Stimulated activated CD4-positive, alpha-beta T cell treated with anti-CD3 and anti-CD28 coated beads, Interleukin-15, amount 100 ng/mL, for 1 hour (primary cell): ENCODE measurements around the gene CDK2AP2.
A peak's percentile ranks its signal among the peaks of the same experiment; 100 is the strongest.
"Not testable (repeated sequence)": the region's sequence is repeated elsewhere in the genome, so short reads cannot be mapped to it uniquely, and the experiment has no call there.

Source experiments
- DNase-seq, 2 donors: peaks; one replicate each; pipeline ENCODE4 v3.0.0-alpha.2; 2020; ENCODE audit warnings: low read depth in 1 of 2, low spot score in 1 of 2

CDK2AP2 gene

DNA sequence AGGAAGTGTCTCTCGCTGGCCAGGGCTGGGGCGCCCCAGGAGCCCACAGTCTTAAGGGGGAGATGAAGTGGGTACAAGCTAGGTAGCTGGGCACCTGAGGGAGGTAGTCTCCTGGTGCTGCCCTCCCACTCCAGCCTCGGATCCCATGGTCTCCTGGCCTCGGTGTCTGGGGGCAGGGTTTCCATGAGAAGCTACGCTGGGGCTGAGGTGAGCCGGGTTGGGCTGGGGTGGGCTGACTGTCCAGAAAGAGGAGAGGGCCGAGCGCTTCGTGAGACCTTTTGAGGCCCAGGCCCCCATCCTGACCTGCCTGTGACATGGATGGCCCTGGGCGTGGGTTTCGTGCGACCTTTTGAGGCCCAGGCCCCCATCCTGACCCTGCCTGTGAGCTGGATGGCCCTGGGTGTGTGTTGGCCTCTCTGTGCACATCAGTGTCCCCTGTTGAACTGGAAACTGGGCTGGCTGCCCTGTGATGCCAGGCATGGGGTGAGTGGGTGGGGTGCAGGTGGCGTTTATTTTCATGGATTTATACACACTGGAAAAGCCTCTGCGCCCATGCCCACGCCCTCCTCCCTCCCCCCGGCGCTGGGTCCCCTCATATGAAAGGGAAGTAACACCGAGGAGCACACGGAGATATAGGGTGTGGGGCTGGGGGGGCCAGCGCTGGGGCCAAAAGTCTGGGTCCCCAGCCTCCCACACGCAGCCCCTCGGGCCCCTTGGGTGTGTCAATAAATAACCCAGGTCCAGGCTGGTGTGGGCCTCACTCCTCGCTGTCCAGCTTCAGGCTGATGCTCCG is 16.5 kb downstream of the CDK2AP2 start:
- DNase-seq, result no peak

DNA sequence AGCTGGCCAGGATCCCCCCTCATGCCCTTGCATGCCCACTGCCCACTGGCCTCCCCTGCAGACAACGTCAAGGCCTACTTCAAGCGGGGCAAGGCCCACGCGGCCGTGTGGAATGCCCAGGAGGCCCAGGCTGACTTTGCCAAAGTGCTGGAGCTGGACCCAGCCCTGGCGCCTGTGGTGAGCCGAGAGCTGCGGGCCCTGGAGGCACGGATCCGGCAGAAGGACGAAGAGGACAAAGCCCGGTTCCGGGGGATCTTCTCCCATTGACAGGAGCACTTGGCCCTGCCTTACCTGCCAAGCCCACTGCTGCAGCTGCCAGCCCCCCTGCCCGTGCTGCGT is 17.3 kb downstream of the CDK2AP2 start:
- no peak for DNase-seq

DNA sequence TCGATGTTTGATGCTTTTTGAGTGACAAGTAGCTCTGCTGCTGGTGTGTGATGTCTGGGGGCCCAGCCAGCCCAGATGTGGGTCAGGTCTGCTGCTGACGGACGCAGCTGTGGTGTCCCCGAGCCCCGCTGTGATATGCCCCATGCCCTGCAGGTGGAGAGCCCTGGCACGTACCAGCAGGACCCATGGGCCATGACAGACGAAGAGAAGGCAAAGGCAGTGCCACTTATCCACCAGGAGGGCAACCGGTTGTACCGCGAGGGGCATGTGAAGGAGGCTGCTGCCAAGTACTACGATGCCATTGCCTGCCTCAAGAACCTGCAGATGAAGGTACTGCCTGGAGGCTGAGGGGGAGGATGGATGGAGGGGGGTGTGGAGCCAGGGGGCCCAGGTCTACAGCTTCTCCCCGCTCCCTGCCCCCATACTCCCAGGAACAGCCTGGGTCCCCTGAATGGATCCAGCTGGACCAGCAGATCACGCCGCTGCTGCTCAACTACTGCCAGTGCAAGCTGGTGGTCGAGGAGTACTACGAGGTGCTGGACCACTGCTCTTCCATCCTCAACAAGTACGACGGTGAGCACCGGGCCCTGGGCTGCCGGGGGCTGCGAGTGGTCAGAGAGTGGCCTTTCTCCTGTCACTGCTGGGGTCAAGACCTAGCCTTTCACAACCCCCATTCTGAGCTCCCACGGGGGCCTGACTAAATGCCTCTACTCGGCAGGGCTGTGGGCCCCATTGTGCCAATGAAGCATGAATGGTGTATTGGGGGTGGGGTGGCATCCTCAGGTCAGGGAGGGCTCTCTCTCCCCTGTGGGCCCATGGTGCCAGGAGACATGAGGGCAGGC is 17.9 kb downstream of the CDK2AP2 start:
- no peak for DNase-seq

DNA sequence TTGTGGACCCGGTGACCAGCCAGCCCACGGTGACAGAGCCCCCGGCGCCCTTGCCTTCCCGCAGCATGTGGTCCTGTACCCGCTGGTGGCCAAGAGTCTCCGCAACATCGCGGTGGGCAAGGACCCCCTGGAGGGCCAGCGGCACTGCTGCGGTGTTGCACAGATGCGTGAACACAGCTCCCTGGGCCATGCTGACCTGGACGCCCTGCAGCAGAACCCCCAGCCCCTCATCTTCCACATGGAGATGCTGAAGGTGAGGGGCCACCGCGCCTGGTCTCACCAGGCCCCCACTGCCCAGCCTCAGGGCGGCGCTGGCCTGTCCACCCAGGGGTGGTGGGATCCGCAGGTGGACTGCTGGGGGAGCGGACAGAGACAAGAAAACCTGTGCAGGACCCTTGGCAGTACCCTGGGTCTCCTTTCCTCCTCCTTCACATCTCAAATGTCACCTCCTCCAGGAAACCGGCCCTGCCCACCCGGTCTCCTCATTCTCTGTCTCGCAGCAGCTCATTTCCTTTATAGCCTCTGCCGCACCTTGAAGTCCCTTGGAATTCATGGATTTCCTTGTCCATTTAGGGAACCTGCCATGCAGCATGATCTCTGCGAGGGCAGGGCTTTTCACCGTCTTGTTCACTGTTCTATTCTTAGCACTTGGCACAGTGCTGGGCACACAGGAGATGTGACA is 18.6 kb downstream of the CDK2AP2 start:
- no peak for DNase-seq

GRCh38 chr11:67486481-67487195 is 21.3 kb downstream of the CDK2AP2 start:
- no peak for DNase-seq

DNA sequence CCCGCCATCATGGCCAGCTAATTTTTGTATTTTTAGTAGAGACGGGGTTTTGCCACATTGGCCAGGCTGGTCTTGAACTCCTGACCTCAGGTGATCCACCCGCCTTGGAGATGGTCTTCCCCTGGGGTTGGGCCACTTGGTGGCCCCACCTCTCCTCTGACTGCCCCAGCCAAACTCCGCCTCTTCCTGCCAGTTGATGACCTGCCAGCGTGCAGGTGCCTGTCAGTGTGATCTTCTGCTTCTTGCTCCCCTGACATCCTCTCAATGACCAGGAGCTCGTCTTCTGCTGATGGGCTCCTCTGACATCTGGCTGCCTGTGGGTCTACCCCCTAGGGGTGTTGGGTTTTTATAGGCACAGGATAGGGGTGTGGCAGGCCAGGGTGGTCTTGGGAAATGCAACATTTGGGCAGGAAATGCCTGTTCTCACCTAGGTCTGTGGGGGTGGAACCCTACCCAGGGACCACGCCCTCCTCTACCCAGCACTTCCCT is 22.0 kb downstream of the CDK2AP2 start:
- not testable (repeated sequence) for DNase-seq

GRCh38 chr11:67484847-67485311 is 23.1 kb downstream of the CDK2AP2 start:
- DNase-seq, result no peak

DNA sequence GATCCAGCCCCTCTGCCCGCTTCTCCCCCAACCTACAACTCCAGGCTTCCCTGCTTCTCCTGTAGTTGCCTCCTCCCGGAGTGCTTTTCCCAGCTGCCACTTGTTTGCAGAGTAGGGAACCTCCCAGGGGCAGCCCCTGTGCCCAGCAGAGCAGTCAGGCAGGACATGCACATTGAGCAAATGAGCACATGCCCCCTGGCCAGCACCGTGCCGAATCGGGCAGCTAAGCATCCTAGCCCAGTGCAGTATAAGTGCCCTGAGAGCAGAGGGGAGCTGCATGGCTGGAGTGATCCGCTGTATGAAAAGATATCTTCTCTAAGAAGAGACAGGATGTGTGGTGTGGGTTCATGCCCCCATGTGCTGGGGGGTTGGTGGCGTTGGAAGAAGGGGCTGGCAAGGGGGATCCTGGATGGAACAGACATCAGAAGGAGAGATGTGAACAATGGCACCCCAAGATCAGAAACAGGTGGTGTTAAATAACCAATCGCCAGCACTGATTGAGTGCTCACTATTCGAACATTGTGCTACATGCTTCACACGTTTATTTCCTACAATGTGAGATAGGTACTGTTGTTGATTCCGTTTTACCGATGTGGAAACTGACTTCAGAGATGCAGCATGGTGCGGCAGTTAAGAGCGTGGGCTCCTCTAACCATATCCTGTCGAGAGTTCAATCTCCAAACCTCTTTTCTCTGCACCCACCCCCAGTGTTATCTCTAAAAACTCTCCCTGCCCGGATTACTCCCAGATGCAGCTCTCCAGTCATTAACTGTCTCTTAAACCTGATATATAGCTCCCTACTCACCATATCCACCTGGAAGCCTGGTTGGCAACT is 23.9 kb downstream of the CDK2AP2 start:
- no peak for DNase-seq

- DNase-seq, result peak; percentile 91 to 93
These were observed 24.8 kb downstream of the CDK2AP2 start, which contains the start of gene AIP for GRCh38 chr11:67482827-67483798. Gene AIP (plus strand): TSS chr11:67483026. CDS start chr11:67483159, 133 bp downstream.

- no peak for DNase-seq
These were observed 25.6 kb downstream of the CDK2AP2 start for GRCh38 chr11:67482275-67482826.

DNA sequence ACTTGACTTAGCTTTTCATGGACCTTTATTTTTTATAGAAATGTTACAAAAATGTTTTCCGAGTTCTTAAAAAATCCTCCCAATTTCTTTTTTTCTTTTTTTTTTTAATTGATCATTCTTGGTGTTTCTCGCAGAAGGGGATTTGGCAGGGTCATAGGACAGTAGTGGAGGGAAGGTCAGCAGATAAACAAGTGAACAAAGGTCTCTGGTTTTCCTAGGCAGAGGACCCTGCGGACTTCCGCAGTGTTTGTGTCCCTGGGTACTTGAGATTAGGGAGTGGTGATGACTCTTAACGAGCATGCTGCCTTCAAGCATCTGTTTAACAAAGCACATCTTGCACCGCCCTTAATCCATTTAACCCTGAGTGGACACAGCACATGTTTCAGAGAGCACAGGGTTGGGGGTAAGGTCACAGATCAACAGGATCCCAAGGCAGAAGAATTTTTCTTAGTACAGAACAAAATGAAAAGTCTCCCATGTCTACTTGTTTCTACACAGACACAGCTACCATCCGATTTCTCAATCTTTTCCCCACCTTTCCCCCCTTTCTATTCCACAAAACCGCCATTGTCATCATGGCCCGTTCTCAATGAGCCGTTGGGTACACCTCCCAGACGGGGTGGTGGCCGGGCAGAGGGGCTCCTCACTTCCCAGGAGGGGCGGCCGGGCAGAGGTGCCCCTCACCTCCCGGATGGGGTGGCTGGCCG is 30.5 kb downstream of the CDK2AP2 start:
- not testable (repeated sequence) for DNase-seq

DNA sequence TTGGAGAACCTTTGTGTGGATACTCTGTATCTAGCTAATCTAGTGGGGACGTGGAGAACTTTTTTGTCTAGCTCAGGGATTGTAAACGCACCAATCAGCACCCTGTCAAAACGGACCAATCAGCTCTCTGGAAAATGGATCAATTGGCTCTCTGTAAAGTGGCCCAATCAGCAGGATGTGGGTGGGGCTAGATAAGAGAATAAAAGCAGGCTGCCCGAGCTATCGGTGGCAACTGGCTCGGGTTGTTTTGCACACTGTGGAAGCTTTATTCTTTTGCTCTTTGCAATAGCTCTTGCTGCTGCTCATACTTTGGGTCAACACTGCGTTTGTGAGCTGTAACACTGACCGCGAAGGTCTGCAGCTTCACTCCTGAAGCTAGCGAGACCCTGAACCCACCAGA is 31.3 kb downstream of the CDK2AP2 start:
- DNase-seq, result not testable (repeated sequence)

DNA sequence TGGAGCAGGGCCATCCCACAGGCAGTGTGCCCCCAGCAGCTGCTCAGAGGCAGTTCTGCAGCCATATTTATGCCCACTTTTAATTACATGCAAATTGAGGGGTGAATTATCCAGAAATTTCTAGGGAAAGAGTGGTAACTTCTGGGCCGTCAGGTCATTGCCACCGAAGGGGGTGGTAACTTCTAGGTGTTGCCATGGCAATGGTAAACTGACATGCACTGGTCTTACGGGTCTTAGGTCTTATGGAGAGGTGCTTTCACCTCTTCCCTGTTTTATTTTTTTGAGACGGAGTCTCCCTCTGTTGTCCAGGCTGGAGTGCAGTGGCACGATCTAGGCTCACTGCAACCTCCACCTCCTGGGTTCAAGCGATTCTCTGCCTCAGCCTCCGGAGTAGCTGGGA is 35.1 kb downstream of the CDK2AP2 start:
- no peak for DNase-seq

DNA sequence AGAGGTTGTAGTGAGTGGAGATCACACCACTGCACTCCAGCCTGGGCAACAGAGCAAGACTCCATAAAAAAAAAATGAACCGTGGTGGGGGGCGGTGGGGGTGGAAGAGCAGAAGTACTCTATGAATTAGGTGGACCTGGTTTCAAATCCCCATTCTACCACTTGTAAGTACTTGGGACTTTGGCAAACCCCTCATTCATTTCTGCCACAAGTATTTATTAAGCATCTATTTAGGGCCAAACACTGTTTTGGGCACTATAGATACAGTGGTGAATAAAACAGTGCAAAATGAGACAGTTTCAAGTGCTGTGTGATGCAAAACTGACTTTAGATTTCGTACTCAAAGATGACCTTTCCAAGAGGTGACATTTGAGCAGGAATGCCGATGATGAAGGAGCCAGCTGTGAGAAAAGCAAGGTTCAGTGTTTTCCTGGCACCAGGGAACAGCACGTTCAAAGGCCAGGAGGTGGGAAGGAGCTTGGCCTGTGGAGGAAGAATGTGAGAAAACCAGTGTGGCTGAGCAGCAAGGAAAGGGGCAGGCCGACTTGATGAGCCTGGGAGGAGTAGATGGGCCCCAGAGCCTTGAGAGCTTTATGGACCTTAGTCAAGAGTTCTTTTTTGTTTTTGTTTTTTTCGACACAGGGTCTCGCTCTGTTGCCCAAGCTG is 37.5 kb downstream of the CDK2AP2 start:
- no peak for DNase-seq

- DNase-seq, result no peak
These were observed 38.5 kb downstream of the CDK2AP2 start for GRCh38 chr11:67469508-67469811.

DNA sequence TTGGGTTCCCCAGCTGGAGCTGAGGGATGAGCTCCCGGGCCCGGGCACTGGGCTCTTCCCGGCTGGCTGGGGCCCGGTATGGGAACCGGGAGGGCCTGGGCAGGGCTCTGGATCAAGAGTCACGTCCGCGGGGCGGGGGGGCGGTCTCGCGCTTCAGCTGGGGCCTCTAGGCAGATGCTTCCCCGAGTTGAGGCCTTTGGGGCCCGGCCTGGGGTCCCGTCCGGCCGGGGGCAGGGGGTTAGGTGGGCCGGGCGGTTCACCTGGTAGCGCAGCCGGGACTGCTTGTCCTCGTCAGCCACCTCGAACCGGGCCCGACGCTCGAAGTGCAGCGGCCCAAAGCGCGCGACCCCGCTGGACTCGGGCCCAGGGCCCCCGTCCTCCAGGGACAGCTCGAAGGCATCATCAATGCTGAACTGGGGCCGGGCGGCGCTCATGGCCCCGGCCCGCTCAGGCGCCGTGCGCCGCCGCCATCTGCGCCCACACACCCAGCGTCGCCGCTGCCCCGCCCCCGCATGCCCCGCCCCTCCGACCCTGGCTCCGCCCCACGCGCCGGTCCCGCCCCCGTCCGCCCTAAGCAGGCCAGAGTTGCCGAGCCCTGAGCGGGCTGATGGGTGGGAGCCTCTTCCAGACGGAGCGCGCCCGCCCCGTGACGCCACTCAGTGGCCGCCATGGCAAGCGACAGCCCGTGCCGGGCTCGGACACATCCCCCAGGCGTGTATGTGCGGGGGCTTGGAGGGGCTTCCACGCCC is 39.0 kb downstream of the CDK2AP2 start, which contains the start of gene TMEM134:
TSS of gene TMEM134 (minus strand) at position 493 of the 749 bp plus-strand sequence. CDS start at position 434, 59 bp downstream.
- DNase-seq, result peak; percentile 88 to 91

- DNase-seq, result no peak
These were observed 39.6 kb downstream of the CDK2AP2 start for GRCh38 chr11:67468456-67468758.
